Activated naive CD4-positive, alpha-beta T cell treated with anti-CD3 and anti-CD28 coated beads, Interleukin-2, amount 50 U/mL, for 16 hours (primary cell): ENCODE measurements around the gene SOX6.
"Not testable (repeated sequence)": the region's sequence is repeated elsewhere in the genome, so short reads cannot be mapped to it uniquely, and the experiment has no call there.

Experiments
- DNase-seq: peaks from one replicate; pipeline ENCODE4 v3.0.0-alpha.2; 2020

Gene SOX6

GRCh38 chr11:16182553-16182952 is 173.8 kb downstream of the SOX6 start:
- DNase-seq = no peak

- no peak for DNase-seq
These were observed 175.5 kb downstream of the SOX6 start for GRCh38 chr11:16180868-16181267.

DNA sequence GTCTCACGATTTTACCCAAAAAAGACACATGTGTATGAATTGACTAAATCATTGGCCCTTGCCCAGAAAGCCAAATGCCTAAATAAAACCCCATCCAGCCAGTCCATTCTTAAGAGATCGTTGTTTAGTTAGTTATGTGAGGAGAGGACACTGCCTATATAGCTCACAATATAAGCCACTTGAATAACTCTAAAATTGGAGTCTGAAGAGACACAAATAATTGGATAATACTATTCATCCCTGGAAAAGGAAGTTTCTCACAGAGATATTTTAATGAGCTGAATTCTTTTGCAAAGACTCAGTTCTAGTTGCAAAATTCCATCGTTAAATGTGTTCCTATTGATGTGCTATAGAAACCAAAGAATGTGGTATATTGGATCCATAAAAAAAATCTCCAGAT is 176.7 kb downstream of the SOX6 start:
- DNase-seq = no peak

GRCh38 chr11:16178273-16178672 is 178.1 kb downstream of the SOX6 start:
- DNase-seq = no peak

GRCh38 chr11:16177688-16178087 is 178.7 kb downstream of the SOX6 start:
- DNase-seq = no peak

DNA sequence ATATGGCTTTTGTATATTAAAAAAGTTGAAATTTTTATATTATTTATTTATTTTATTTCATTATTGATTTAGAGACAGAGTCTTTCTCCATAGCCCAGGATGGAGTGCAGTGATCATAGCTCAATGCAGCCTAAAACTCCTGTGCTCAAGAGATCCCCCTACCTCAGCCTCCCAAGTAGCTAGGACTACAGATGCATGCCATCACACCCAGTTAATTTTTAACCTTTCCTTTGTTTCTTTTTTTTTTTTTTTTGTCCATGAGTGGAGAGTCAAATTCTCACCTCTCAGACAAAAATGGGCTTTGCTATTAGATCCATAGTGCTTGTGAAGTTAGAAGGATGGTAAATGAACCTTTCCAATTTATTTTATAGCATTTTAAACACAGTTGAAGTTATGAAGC is 182.5 kb downstream of the SOX6 start:
- no peak for DNase-seq

GRCh38 chr11:16171882-16172281 is 184.5 kb downstream of the SOX6 start:
- DNase-seq = no peak

- DNase-seq = no peak
These were observed 186.1 kb downstream of the SOX6 start for GRCh38 chr11:16169956-16170847.

DNA sequence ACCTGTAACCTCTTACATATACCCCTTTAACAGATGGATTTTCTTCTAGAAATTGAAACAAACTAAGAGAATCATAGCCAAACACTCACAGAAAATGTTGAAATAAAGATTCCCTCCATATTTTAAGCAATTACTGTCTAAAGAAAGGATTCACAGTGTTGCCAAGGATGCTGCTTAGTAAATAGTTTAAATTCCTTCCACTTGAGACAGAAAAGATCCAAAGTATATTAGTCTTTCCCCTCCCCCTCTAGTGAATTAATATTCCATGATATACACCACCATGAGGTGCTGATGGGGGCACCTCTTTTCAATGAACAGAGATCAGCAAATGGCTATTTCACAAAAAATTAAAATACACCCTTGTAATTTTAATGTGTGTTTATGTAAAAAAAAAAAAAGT is 186.8 kb downstream of the SOX6 start:
- DNase-seq = no peak

- no peak for DNase-seq
These were observed 188.4 kb downstream of the SOX6 start for GRCh38 chr11:16167706-16168487.

GRCh38 chr11:16166571-16166970 is 189.8 kb downstream of the SOX6 start:
- no peak for DNase-seq

- no peak for DNase-seq
These were observed 196.2 kb downstream of the SOX6 start for GRCh38 chr11:16160146-16160545.

- DNase-seq = no peak
These were observed 197.8 kb downstream of the SOX6 start for GRCh38 chr11:16158426-16158994.

- no peak for DNase-seq
These were observed 199.0 kb downstream of the SOX6 start for GRCh38 chr11:16157327-16157726.

DNA sequence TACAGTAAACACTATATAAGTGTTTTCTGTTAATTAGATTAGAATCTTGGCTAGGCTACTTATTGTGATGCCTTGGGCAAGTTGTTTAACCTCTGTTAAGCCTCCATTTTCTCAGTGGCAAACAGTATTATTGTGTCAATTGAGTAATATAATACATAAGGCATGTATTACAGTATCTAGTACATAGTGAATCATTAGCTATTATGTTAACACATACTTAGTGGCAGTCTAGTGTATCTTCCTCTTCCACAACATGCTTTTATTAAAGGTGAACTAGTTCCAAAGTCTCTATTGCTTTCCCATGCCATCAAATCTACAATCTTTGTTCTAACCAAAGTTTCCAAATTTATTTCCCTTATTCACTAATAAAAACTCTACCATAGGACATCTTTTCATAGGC is 200.9 kb downstream of the SOX6 start:
- DNase-seq = no peak

- no peak for DNase-seq
These were observed 201.5 kb downstream of the SOX6 start for GRCh38 chr11:16154715-16155396.

DNA sequence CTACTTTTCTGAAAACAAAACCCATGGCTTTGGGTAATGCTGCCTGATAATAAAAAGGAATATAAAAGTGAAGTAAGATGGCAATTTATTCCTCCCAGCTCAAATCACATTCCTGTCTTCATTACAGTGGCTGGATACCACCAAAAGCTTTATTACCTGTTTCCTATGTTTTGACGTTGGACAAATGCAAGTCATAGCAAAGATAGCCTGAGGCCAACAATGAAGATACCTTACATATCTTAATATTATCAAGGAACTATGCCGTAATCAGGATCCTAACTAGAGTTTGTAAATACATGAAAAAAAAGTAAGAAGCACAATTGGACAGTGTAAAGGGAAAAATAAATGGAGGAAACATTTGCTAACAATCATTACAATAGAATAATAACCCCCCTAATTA is 202.4 kb downstream of the SOX6 start:
- DNase-seq = no peak

GRCh38 chr11:16151138-16151537 is 205.2 kb downstream of the SOX6 start:
- DNase-seq = no peak

- DNase-seq = no peak
These were observed 206.9 kb downstream of the SOX6 start for GRCh38 chr11:16149476-16149875.

GRCh38 chr11:16148301-16148931 is 207.9 kb downstream of the SOX6 start:
- no peak for DNase-seq

GRCh38 chr11:16146980-16147379 is 209.4 kb downstream of the SOX6 start:
- DNase-seq = not testable (repeated sequence)

DNA sequence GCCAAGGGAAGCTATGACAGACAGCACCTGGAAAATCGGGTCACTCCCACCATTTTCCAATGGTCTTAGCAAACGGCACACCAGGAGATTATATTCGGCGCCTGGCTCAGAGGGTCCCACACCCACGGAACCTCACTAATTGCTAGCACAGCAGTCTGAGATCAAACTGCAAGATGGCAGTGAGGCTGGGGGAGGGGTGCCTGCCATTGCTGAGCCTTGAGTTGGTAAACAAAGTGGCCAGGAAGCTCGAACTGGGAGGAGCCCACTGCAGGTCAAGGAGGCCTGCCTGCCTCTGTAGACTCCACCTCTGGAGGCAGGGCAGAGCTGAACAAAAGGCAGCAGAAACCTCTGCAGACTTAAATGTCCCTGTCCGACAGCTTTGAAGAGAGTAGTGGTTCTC is 214.7 kb downstream of the SOX6 start:
- not testable (repeated sequence) for DNase-seq

DNA sequence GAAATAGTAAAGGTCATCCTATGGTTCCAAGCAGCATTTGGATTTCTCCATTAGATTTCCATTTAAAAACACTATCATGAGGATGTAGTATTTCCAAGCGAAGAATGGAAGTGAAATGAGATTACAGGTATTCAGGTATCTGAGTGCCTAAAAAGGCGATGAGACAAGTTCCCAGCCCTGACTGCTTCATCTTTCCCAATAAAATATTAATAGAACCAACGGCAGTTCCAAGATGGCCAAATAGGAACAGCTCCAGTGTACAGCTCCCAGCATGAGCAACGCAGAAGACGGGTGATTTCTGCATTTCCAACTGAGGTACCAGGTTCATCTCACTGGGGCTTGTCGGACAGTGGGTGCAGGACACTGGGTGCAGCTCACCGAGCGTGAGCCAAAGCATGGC is 215.2 kb downstream of the SOX6 start:
- DNase-seq = not testable (repeated sequence)
